T-helper 17 cell (primary cell): Measurements from ENCODE around the gene ECHDC1. TPM values are rescaled to one million over a fixed set of nuclear protein-coding genes. Genes with fewer than 3 reads are reported as not detected.
"Not testable (repeated sequence)": the region's sequence is repeated elsewhere in the genome, so short reads cannot be mapped to it uniquely, and the experiment has no call there.

ENCODE experiments used
- ATAC-seq: fragments of 150-1000 bp; cut with Tn5 transposase; 2 replicates; pipeline ENCODE4 v1.10.0; 2021; ENCODE audit warnings: mild to moderate bottlenecking, moderate library complexity
- DNase-seq, 3 donors: peaks; one replicate each; pipeline versions ENCODE4 v3.0.0 to v3.0.0-alpha.2; 2020 to 2021
- H3K9me3 ChIP-seq: one replicate; pipeline ENCODE4 v1.7.0; 2013; ENCODE audit warnings: low read length, mild to moderate bottlenecking; ENCODE audit not compliant: control insufficient read depth, poor library complexity, severe bottlenecking
- H3K27ac Mint-ChIP-seq: one replicate; pipeline ENCODE4 v1.8.0; 2022; ENCODE audit warnings: mild to moderate bottlenecking, moderate library complexity, mixed read lengths
- H3K27me3 Mint-ChIP-seq: one replicate; pipeline ENCODE4 v1.8.0; 2022; ENCODE audit warnings: mixed read lengths
- H3K36me3 Mint-ChIP-seq: one replicate; pipeline ENCODE4 v1.8.0; 2022; ENCODE audit warnings: low read depth, mixed read lengths
- H3K4me1 Mint-ChIP-seq: one replicate; pipeline ENCODE4 v1.8.0; 2022; ENCODE audit warnings: mild to moderate bottlenecking, mixed read lengths
- H3K4me3 Mint-ChIP-seq: one replicate; pipeline ENCODE4 v1.8.0; 2022; ENCODE audit warnings: mild to moderate bottlenecking, moderate library complexity, mixed read lengths
- total RNA-seq, 4 donors: library from RNA in 2 of 4; stranded (reverse) in 2 of 4; gene quantifications; one replicate each; pipeline ENCODE4 v1.2.3 and lab custom pipeline; 2022 to 2026

ECHDC1 gene
- 10 to 100 TPM; 17.7 to 20.4 TPM for total RNA-seq
- 25.7 to 59.8 reads per million in 2 donors for total RNA-seq (lab: John Stamatoyannopoulos, UW)

- no peaks in the 10 kb centered on the region for H3K9me3 ChIP-seq
- Mint-ChIP-seq H3K36me3 (no peaks in the 10 kb centered on the region), H3K4me1 (peaks cover 15% of the 10 kb centered on the region), H3K4me3 (no peak within 1 kb of the TSS), H3K27me3 (no peaks in the 10 kb centered on the region), H3K27ac (no peak within 1 kb of the TSS)
- ATAC-seq: peak; percentile 84
- peak; percentile 36 to 41 (median 37) for DNase-seq
These were observed at the start of gene ECHDC1 for GRCh38 chr6:127342946-127343808. ECHDC1 (minus strand) TSS chr6:127343609; CDS start chr6:127331028, 12,581 bp downstream.

- H3K9me3 ChIP-seq: no peaks in the 10 kb centered on the region
- H3K36me3 Mint-ChIP-seq: no peaks in the 10 kb centered on the region
- ATAC-seq (no peak), DNase-seq (no peak)
- H3K4me3 Mint-ChIP-seq: no peak overlapping the region
- no peaks in the 10 kb centered on the region for H3K4me1 Mint-ChIP-seq
- peaks cover 12% of the 10 kb centered on the region for H3K27me3 Mint-ChIP-seq
- no peak overlapping the region for H3K27ac Mint-ChIP-seq
These were observed 48.9 kb upstream of the ECHDC1 start for GRCh38 chr6:127392301-127392700.

- no peaks in the 10 kb centered on the region for H3K36me3 Mint-ChIP-seq
- no peak overlapping the region for H3K4me3 Mint-ChIP-seq
- peaks cover 12% of the 10 kb centered on the region for H3K27me3 Mint-ChIP-seq
- H3K9me3 ChIP-seq: no peaks in the 10 kb centered on the region
- H3K27ac Mint-ChIP-seq: no peak overlapping the region
- DNase-seq: no peak
- no peak for ATAC-seq
- H3K4me1 Mint-ChIP-seq: no peaks in the 10 kb centered on the region
These were observed 47.9 kb upstream of the ECHDC1 start for GRCh38 chr6:127391094-127391953.

- Mint-ChIP-seq H3K36me3 (no peaks in the 10 kb centered on the region), H3K4me1 (no peaks in the 10 kb centered on the region), H3K4me3 (no peak overlapping the region), H3K27me3 (peaks cover 6% of the 10 kb centered on the region), H3K27ac (no peak overlapping the region)
- no peaks in the 10 kb centered on the region for H3K9me3 ChIP-seq
- ATAC-seq: no peak
- DNase-seq: no peak
These were observed 46.3 kb upstream of the ECHDC1 start for GRCh38 chr6:127389706-127390105.

GRCh38 chr6:127385668-127386430 is 42.4 kb upstream of the ECHDC1 start:
- ATAC-seq (no peak), DNase-seq (no peak)
- H3K4me3 Mint-ChIP-seq: no peak overlapping the region
- peaks cover 6% of the 10 kb centered on the region for H3K27me3 Mint-ChIP-seq
- no peaks in the 10 kb centered on the region for H3K36me3 Mint-ChIP-seq
- no peaks in the 10 kb centered on the region for H3K9me3 ChIP-seq
- H3K4me1 Mint-ChIP-seq: no peaks in the 10 kb centered on the region
- H3K27ac Mint-ChIP-seq: no peak overlapping the region

GRCh38 chr6:127384848-127385247 is 41.4 kb upstream of the ECHDC1 start:
- not testable (repeated sequence) for H3K36me3 Mint-ChIP-seq, H3K27ac Mint-ChIP-seq, DNase-seq, H3K4me3 Mint-ChIP-seq, H3K27me3 Mint-ChIP-seq, H3K4me1 Mint-ChIP-seq, ATAC-seq, H3K9me3 ChIP-seq

- Mint-ChIP-seq H3K36me3 (no peaks in the 10 kb centered on the region), H3K27me3 (no peaks in the 10 kb centered on the region), H3K27ac (no peak overlapping the region), H3K4me1 (no peaks in the 10 kb centered on the region), H3K4me3 (no peak overlapping the region)
- DNase-seq (no peak), ATAC-seq (no peak)
- H3K9me3 ChIP-seq: no peaks in the 10 kb centered on the region
These were observed 40.6 kb upstream of the ECHDC1 start for GRCh38 chr6:127383988-127384387.

- H3K9me3 ChIP-seq: no peaks in the 10 kb centered on the region
- ATAC-seq (no peak), DNase-seq (no peak)
- no peaks in the 10 kb centered on the region for H3K4me1 Mint-ChIP-seq
- H3K4me3 Mint-ChIP-seq: no peak overlapping the region
- H3K27ac Mint-ChIP-seq: no peak overlapping the region
- H3K27me3 Mint-ChIP-seq: no peaks in the 10 kb centered on the region
- H3K36me3 Mint-ChIP-seq: no peaks in the 10 kb centered on the region
These were observed 39.0 kb upstream of the ECHDC1 start for GRCh38 chr6:127382413-127382812.

GRCh38 chr6:127381384-127381783 is 38.0 kb upstream of the ECHDC1 start:
- no peaks in the 10 kb centered on the region for H3K4me1 Mint-ChIP-seq
- H3K36me3 Mint-ChIP-seq: no peaks in the 10 kb centered on the region
- ATAC-seq (no peak), DNase-seq (no peak)
- H3K4me3 Mint-ChIP-seq: no peak overlapping the region
- no peaks in the 10 kb centered on the region for H3K27me3 Mint-ChIP-seq
- no peaks in the 10 kb centered on the region for H3K9me3 ChIP-seq
- H3K27ac Mint-ChIP-seq: no peak overlapping the region

- Mint-ChIP-seq H3K27ac (no peak overlapping the region), H3K27me3 (no peaks in the 10 kb centered on the region), H3K4me3 (no peak overlapping the region), H3K4me1 (no peaks in the 10 kb centered on the region), H3K36me3 (no peaks in the 10 kb centered on the region)
- H3K9me3 ChIP-seq: no peaks in the 10 kb centered on the region
- ATAC-seq: no peak
- DNase-seq: no peak
These were observed 33.3 kb upstream of the ECHDC1 start for GRCh38 chr6:127376685-127377084.

- Mint-ChIP-seq H3K36me3 (no peaks in the 10 kb centered on the region), H3K27ac (no peak overlapping the region), H3K4me3 (no peak overlapping the region), H3K4me1 (no peaks in the 10 kb centered on the region), H3K27me3 (peaks cover 6% of the 10 kb centered on the region)
- no peaks in the 10 kb centered on the region for H3K9me3 ChIP-seq
- ATAC-seq: no peak
- DNase-seq: no peak
These were observed 23.6 kb upstream of the ECHDC1 start for GRCh38 chr6:127367023-127367375.

- no peak for DNase-seq
- Mint-ChIP-seq H3K4me3 (no peak overlapping the region), H3K4me1 (no peaks in the 10 kb centered on the region), H3K27ac (no peak overlapping the region), H3K36me3 (no peaks in the 10 kb centered on the region), H3K27me3 (peaks cover 6% of the 10 kb centered on the region)
- no peak for ATAC-seq
- no peaks in the 10 kb centered on the region for H3K9me3 ChIP-seq
These were observed 23.0 kb upstream of the ECHDC1 start for GRCh38 chr6:127366282-127367022.
